ENCODE data around the gene F8. TPM values are rescaled to one million over a fixed set of nuclear protein-coding genes. Genes with fewer than 3 reads are reported as not detected.
"Not testable (repeated sequence)": the region's sequence is repeated elsewhere in the genome, so short reads cannot be mapped to it uniquely, and the experiment has no call there.

Gene F8
- total RNA-seq, 4 donors from 2014 or later: 7.2 to 28.4 (median 14.6) TPM

DNA sequence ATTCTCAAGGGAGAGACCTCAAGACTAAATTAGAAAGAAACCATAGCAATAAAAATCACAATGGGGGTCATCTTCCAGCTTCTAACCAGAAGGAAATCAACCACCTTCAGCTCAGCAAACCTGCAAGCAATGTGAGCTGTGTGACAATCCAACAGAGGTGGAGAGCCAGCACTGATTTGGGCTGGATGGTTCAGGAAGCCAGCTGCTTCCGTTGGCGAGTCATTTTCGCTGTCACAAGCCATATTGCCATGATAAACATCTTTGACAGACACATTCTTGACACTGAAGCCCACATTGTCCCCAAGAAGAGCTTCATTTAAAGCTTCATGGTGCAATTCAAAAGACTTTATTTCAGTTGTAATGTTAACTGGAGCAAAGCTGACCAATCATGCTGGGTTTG lies 113.7 kb downstream of the F8 start:
- H3K4me3 ChIP-seq: no peak overlapping the region
- no peak for DNase-seq (ENCODE audit: low spot score in 2 of 2)
- no peaks in the 10 kb centered on the region for H3K36me3 ChIP-seq
- TF ChIP-seq POLR2A (IDR thresholded peaks at IDR 0.05) (no peak), EP300 (IDR thresholded peaks at IDR 0.05) (no peak)
- TF ChIP-seq, protein P1, sequence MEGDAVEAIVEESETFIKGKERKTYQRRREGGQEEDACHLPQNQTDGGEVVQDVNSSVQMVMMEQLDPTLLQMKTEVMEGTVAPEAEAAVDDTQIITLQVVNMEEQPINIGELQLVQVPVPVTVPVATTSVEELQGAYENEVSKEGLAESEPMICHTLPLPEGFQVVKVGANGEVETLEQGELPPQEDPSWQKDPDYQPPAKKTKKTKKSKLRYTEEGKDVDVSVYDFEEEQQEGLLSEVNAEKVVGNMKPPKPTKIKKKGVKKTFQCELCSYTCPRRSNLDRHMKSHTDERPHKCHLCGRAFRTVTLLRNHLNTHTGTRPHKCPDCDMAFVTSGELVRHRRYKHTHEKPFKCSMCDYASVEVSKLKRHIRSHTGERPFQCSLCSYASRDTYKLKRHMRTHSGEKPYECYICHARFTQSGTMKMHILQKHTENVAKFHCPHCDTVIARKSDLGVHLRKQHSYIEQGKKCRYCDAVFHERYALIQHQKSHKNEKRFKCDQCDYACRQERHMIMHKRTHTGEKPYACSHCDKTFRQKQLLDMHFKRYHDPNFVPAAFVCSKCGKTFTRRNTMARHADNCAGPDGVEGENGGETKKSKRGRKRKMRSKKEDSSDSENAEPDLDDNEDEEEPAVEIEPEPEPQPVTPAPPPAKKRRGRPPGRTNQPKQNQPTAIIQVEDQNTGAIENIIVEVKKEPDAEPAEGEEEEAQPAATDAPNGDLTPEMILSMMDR (IDR thresholded peaks at IDR 0.05): no peak
- no peak overlapping the region for H3K27ac ChIP-seq
- no peaks in the 10 kb centered on the region for H3K27me3 ChIP-seq
- no peaks in the 10 kb centered on the region for H3K9me3 ChIP-seq
- no peaks in the 10 kb centered on the region for H3K4me1 ChIP-seq
- 62 to 79% methylated on average over 2 to 3 of the region's 3 CpGs for WGBS, 2 donors

- H3K4me3 ChIP-seq: no peak overlapping the region
- no peak overlapping the region for H3K27ac ChIP-seq
- WGBS, 2 donors: 55 to 86% methylated on average over 1 of the region's 1 CpG
- TF ChIP-seq POLR2A (IDR thresholded peaks at IDR 0.05) (no peak), EP300 (IDR thresholded peaks at IDR 0.05) (no peak)
- TF ChIP-seq, protein P1 (IDR thresholded peaks at IDR 0.05): no peak
- no peak for DNase-seq (ENCODE audit: low spot score in 2 of 2)
- H3K9me3 ChIP-seq: no peaks in the 10 kb centered on the region
- H3K36me3 ChIP-seq: no peaks in the 10 kb centered on the region
- H3K4me1 ChIP-seq: no peaks in the 10 kb centered on the region
- H3K27me3 ChIP-seq: no peaks in the 10 kb centered on the region
Measured at GRCh38 chrX:154902408-154902807, 120.1 kb downstream of the F8 start.

GRCh38 chrX:154900323-154900722 lies 122.2 kb downstream of the F8 start:
- 88 to 94% methylated on average over 8 of the region's 8 CpGs for WGBS, 2 donors
- Histone ChIP-seq H3K9me3 (no peaks in the 10 kb centered on the region), H3K4me1 (no peaks in the 10 kb centered on the region)

DNA sequence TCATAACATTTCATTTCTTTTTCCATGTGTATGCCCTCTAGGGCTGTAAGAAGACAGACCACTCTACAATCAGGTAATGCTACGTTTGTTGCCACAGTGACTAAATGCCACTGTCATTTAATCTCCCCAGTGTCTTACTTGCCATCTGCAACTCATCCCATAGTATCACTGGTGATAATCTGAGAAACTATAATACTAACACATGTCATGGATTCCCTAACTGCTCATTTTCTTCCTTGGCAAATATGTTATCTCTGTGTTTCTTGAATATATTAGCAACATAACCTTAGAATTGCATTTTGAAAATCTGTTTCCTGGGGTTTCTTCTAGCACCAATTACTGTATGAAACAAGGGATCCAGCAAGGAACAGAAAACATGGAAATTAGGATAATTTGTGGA lies 130.2 kb downstream of the F8 start:
- WGBS, 2 donors: 41 to 94% methylated on average over 1 of the region's 1 CpG
- Histone ChIP-seq H3K4me1 (no peaks in the 10 kb centered on the region), H3K9me3 (no peaks in the 10 kb centered on the region), H3K4me3 (no peak overlapping the region), H3K27ac (no peak overlapping the region), H3K27me3 (no peaks in the 10 kb centered on the region), H3K36me3 (no peaks in the 10 kb centered on the region)
- TF ChIP-seq POLR2A (IDR thresholded peaks at IDR 0.05) (no peak), EP300 (IDR thresholded peaks at IDR 0.05) (no peak)
- no peak for DNase-seq (ENCODE audit: low spot score in 2 of 2)

More at GRCh38 chrX:154900323-154900722, 122.2 kb downstream of the F8 start:
- H3K4me3 ChIP-seq: no peak overlapping the region
- DNase-seq (ENCODE audit: low spot score in 2 of 2): no peak
- no peaks in the 10 kb centered on the region for H3K36me3 ChIP-seq
- H3K27me3 ChIP-seq: no peaks in the 10 kb centered on the region
- no peak overlapping the region for H3K27ac ChIP-seq
- TF ChIP-seq, protein P1 (IDR thresholded peaks at IDR 0.05): no peak
- TF ChIP-seq EP300 (IDR thresholded peaks at IDR 0.05) (no peak), POLR2A (IDR thresholded peaks at IDR 0.05) (no peak)

DNA sequence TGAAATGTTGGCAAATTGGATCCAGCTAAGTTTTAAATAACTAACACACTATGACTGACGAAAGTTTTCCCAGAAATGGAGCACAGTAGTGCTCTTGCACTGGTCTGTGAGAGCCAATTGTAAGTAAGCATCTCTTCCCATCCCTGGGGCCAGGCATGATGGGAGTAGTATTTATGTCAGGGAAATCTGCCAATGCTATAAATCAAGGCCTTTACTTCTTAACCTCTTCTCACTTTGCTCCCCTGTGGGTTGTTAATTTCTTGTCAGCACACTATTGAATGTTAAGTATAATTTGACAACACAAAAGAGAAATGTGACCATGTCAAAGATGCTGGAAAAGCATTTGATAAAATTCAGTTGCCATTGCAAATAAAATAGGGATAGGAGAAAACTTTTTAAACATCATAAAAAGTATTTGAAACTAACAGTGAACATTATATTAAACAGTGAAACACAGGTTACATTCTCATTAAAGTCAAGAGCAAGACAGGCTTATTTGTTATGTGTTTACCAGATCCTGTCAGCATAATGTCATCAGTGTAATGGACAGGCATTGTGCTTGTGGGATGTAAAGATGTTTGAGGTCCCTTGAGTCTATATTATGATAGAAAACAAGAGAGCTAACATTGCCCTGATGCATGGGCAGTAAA lies 131.4 kb downstream of the F8 start:
- no peak overlapping the region for H3K27ac ChIP-seq
- H3K4me1 ChIP-seq: no peaks in the 10 kb centered on the region
- TF ChIP-seq EP300 (IDR thresholded peaks at IDR 0.05): no peak
- TF ChIP-seq, protein P1 (IDR thresholded peaks at IDR 0.05): no peak
- TF ChIP-seq POLR2A (IDR thresholded peaks at IDR 0.05): no peak
- no peak overlapping the region for H3K4me3 ChIP-seq
- no peaks in the 10 kb centered on the region for H3K27me3 ChIP-seq
- no peak for DNase-seq (ENCODE audit: low spot score in 2 of 2)
- no peaks in the 10 kb centered on the region for H3K36me3 ChIP-seq
- 39 to 50% methylated on average over 1 of the region's 1 CpG for WGBS, 2 donors
- no peaks in the 10 kb centered on the region for H3K9me3 ChIP-seq

- H3K27ac ChIP-seq; H3K9me3 ChIP-seq; DNase-seq (ENCODE audit: low spot score in 2 of 2); H3K36me3 ChIP-seq; H3K27me3 ChIP-seq; H3K4me1 ChIP-seq; H3K4me3 ChIP-seq: not testable (repeated sequence)
- no CpG with 5 or more reads among the region's 62 CpGs for WGBS, 2 donors
Measured at GRCh38 chrX:154886789-154887221, 135.7 kb downstream of the F8 start.

DNA sequence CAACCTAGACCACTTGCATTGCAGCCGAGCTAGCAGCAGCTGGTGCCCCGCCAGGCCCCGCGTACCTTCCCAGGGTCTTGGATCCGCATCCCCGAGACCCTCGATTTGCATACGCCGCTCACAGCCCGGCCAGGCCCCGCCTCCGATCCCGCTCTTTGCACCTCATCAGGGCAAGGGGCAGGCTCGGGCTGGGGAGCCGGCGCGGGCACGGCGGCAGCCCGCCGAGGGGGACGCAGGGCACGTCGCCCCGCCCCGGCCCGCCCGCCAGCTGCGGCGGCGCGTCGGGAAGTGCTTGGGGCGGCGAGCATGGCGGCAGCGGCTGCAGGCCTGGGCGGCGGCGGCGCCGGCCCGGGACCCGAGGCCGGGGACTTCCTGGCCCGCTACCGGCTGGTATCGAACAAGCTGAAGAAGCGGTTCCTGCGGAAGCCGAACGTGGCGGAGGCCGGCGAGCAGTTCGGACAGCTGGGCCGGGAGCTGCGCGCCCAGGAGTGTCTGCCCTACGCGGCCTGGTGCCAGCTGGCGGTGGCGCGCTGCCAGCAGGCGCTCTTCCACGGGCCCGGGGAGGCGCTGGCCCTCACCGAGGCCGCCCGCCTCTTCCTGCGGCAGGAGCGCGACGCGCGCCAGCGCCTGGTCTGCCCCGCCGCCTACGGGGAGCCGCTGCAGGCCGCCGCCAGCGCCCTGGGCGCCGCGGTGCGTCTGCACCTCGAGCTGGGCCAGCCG lies 136.3 kb downstream of the F8 start, which contains the start of gene F8A1:
F8A1 (plus strand) TSS at position 287 of the 720 bp plus-strand sequence; CDS start at position 307, 20 bp downstream.
- not testable (repeated sequence) for H3K4me3 ChIP-seq, H3K27ac ChIP-seq
- WGBS, 2 donors: no CpG with 5 or more reads among the region's 91 CpGs

DNA sequence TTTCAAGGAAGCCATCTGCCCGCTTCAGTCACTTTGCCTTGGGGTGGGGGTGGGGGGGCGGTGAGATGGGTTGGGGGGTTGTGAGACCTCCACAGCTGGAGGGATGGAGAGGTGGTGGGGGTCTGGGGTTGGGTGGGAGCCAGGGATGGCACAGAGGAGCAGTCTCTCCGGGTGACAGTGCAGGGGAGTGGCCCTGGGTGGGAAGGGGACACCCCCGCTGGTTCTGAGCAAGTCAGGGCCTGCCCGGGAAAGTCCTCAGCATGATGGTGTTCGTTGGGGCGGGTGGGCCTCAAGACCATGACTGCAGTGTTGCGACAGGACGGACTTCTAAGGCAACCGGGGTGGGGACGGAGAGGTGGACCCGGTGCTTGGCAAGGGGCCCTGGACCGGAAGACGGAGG lies 137.0 kb downstream of the F8 start:
- 67% methylated on average over 1 of the region's 14 CpGs; no CpG with 5 or more reads in 1 of the 2 donors for WGBS, 2 donors
- not testable (repeated sequence) for H3K36me3 ChIP-seq; H3K27me3 ChIP-seq; H3K9me3 ChIP-seq; H3K4me3 ChIP-seq; H3K27ac ChIP-seq; H3K4me1 ChIP-seq; DNase-seq (ENCODE audit: low spot score in 2 of 2)

More for the DNA sequence above, 136.3 kb downstream of the F8 start, which contains the start of gene F8A1:
- H3K36me3 ChIP-seq; H3K27me3 ChIP-seq; H3K9me3 ChIP-seq; DNase-seq (ENCODE audit: low spot score in 2 of 2); H3K4me1 ChIP-seq: not testable (repeated sequence)

DNA sequence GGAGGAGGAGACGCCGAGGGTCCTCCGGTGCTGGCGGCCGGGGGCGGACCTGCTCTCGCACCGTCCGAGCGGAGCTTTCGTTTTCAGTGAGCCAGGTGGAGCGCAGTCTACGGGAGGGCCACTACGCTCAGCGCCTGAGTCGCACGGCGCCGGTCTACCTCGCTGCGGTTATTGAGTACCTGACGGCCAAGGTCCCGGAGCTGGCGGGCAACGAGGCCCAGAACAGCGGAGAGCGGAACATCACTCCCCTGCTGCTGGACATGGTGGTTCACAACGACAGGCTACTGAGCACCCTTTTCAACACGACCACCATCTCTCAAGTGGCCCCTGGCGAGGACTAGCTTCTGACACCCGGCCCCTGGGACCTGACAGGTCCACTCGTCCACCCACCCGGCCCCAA lies 137.5 kb downstream of the F8 start:
- not testable (repeated sequence) for DNase-seq (ENCODE audit: low spot score in 2 of 2); H3K9me3 ChIP-seq; H3K27ac ChIP-seq; H3K4me3 ChIP-seq; H3K4me1 ChIP-seq; H3K27me3 ChIP-seq; H3K36me3 ChIP-seq
- no CpG with 5 or more reads among the region's 33 CpGs for WGBS, 2 donors
